Neural cell (in vitro differentiated cells): ENCODE data around the gene ZNF493. TPM values are rescaled to one million over a fixed set of nuclear protein-coding genes. Genes with fewer than 3 reads are reported as not detected.

ENCODE experiments used
- H2AFZ ChIP-seq: fragments of 200-600, 300-800 bp; sonication (generic), shearing (Covaris generic); 2 replicates; pipeline ENCODE4 v1.6.0; 2014; ENCODE audit warnings: low read depth, mild to moderate bottlenecking, antibody characterized with exemption, low read length, moderate library complexity
- H3F3A ChIP-seq: fragments of 200-600 bp; shearing (Covaris generic); 2 replicates; pipeline ENCODE4 v1.6.1; 2016; ENCODE audit warnings: mild to moderate bottlenecking, moderate library complexity, mixed read lengths, antibody characterized with exemption, low read length; ENCODE audit not compliant: insufficient read depth, poor library complexity, severe bottlenecking
- H3K27ac ChIP-seq: fragments of 200-600, 300-800 bp; sonication (generic), shearing (Covaris generic); 2 replicates; pipeline ENCODE4 v1.5.1; 2014; ENCODE audit warnings: mild to moderate bottlenecking, low read length, moderate library complexity
- H3K27me3 ChIP-seq: fragments of 300-800, 200-600 bp; sonication (generic), shearing (Covaris generic); 2 replicates; pipeline ENCODE4 v1.6.0; 2014; ENCODE audit warnings: mild to moderate bottlenecking, low read depth, low read length, moderate library complexity; ENCODE audit not compliant: insufficient read depth
- H3K36me3 ChIP-seq: fragments of 300-800, 200-600 bp; sonication (generic), shearing (Covaris generic); 2 replicates; pipeline ENCODE4 v1.5.1; 2014; ENCODE audit warnings: mild to moderate bottlenecking, antibody characterized with exemption, low read length, moderate library complexity; ENCODE audit not compliant: insufficient read depth
- H3K4me2 ChIP-seq: fragments of 300-800, 200-600 bp; sonication (generic), shearing (Covaris generic); 2 replicates; pipeline ENCODE4 v1.6.0; 2014; ENCODE audit warnings: mild to moderate bottlenecking, low read length
- H3K4me3 ChIP-seq: fragments of 300-800, 200-600 bp; sonication (generic), shearing (Covaris generic); 2 replicates; pipeline ENCODE4 v1.5.1; 2014; ENCODE audit warnings: mild to moderate bottlenecking, low read length, moderate library complexity
- H3K79me2 ChIP-seq: fragments of 200-600 bp; shearing (Covaris generic); replicated peaks from 2 replicates; pipeline ENCODE4 v1.6.0; 2014; ENCODE audit warnings: mild to moderate bottlenecking, low read length, moderate library complexity; ENCODE audit not compliant: insufficient read depth
- H3K9ac ChIP-seq: fragments of 300-800, 200-600 bp; sonication (generic), shearing (Covaris generic); 2 replicates; pipeline ENCODE4 v1.6.1; 2016; ENCODE audit warnings: mild to moderate bottlenecking, low read length, mixed read lengths
- H3K9me2 ChIP-seq: fragments of 200-600 bp; shearing (Covaris generic); 2 replicates; pipeline ENCODE4 v1.6.1; 2016; ENCODE audit warnings: mild to moderate bottlenecking, low read length, mixed read lengths; ENCODE audit not compliant: insufficient read depth
- H3K9me3 ChIP-seq: fragments of 200-600, 300-800 bp; sonication (generic), shearing (Covaris generic); 2 replicates; pipeline ENCODE4 v1.6.1; 2016; ENCODE audit warnings: mild to moderate bottlenecking, mixed run types, low read length, moderate library complexity, mixed read lengths
- H4K20me1 ChIP-seq: fragments of 200-600 bp; shearing (Covaris generic); 2 replicates; pipeline ENCODE4 v1.6.1; 2016; ENCODE audit warnings: mild to moderate bottlenecking, mixed run types; ENCODE audit not compliant: insufficient read depth
- EP300 ChIP-seq: fragments of 450-650 bp; conservative IDR thresholded peaks from 2 replicates; pipeline ENCODE4 v1.6.1; 2014; ENCODE audit warnings: antibody characterized with exemption, mild to moderate bottlenecking, moderate library complexity; ENCODE audit not compliant: poor library complexity, severe bottlenecking
- EZH2 ChIP-seq: fragments of 200-600, 300-800 bp; shearing (Covaris generic), sonication (generic); IDR thresholded peaks from 2 replicates; pipeline ENCODE4 v1.6.1; 2014; ENCODE audit warnings: antibody characterized with exemption, low read length, borderline replicate concordance, mild to moderate bottlenecking; ENCODE audit not compliant: insufficient read depth, poor library complexity, severe bottlenecking
- MXI1 ChIP-seq: fragments of 450-650 bp; conservative IDR thresholded peaks from 2 replicates; pipeline ENCODE4 v1.6.1; 2014; ENCODE audit warnings: antibody characterized with exemption, mild to moderate bottlenecking; ENCODE audit not compliant: poor library complexity, severe bottlenecking
- POLR2AphosphoS5 ChIP-seq: IDR thresholded peaks from 2 replicates; pipeline ENCODE4 v1.6.1; 2012
- RAD21 ChIP-seq: fragments of 450-650 bp; conservative IDR thresholded peaks from 2 replicates; pipeline ENCODE4 v1.6.1; 2014; ENCODE audit warnings: antibody characterized with exemption, mild to moderate bottlenecking, moderate library complexity
- REST ChIP-seq: IDR thresholded peaks from 2 replicates; pipeline ENCODE4 v1.6.1; 2012; ENCODE audit warnings: borderline replicate concordance
- SMC3 ChIP-seq: fragments of 450-650 bp; conservative IDR thresholded peaks from 2 replicates; pipeline ENCODE4 v1.6.1; 2014; ENCODE audit warnings: antibody characterized with exemption, mild to moderate bottlenecking, moderate library complexity; ENCODE audit not compliant: poor library complexity
- TAF1 ChIP-seq: IDR thresholded peaks from 2 replicates; pipeline ENCODE4 v1.6.1; 2012; ENCODE audit warnings: low read depth
- polyA plus RNA-seq: library from polyadenylated mRNA; depleted of rRNA; stranded (reverse); fragments of >200 nt; gene quantifications from 2 replicates; pipeline ENCODE4 v1.2.3, GENCODE V29; 2014
- TF ChIP-seq, protein P1 (sequence below): fragments of 450-650 bp; IDR thresholded peaks from 2 replicates; pipeline ENCODE4 v1.5.1; 2014; ENCODE audit warnings: antibody characterized with exemption, mild to moderate bottlenecking, moderate library complexity; ENCODE audit not compliant: poor library complexity, severe bottlenecking

ZNF493 gene
- polyA plus RNA-seq, 1 donor from 2014 or later = 85.8 TPM

- H3K27ac ChIP-seq = no peak overlapping the region
- H3K9ac ChIP-seq = no peak overlapping the region
- TF ChIP-seq REST (no peak), TAF1 (no peak), POLR2AphosphoS5 (no peak), EZH2 (no peak), EP300 (no peak), RAD21 (no peak), SMC3 (no peak), MXI1 (no peak)
- TF ChIP-seq, protein P1, sequence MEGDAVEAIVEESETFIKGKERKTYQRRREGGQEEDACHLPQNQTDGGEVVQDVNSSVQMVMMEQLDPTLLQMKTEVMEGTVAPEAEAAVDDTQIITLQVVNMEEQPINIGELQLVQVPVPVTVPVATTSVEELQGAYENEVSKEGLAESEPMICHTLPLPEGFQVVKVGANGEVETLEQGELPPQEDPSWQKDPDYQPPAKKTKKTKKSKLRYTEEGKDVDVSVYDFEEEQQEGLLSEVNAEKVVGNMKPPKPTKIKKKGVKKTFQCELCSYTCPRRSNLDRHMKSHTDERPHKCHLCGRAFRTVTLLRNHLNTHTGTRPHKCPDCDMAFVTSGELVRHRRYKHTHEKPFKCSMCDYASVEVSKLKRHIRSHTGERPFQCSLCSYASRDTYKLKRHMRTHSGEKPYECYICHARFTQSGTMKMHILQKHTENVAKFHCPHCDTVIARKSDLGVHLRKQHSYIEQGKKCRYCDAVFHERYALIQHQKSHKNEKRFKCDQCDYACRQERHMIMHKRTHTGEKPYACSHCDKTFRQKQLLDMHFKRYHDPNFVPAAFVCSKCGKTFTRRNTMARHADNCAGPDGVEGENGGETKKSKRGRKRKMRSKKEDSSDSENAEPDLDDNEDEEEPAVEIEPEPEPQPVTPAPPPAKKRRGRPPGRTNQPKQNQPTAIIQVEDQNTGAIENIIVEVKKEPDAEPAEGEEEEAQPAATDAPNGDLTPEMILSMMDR = no peak
- peaks cover 17% of the 10 kb centered on the region for H3K36me3 ChIP-seq
- H2AFZ ChIP-seq = no peak overlapping the region
- peak overlapping the region; percentile 82 for H3K4me3 ChIP-seq
- H4K20me1 ChIP-seq = no peaks in the 10 kb centered on the region
- H3K27me3 ChIP-seq = no peaks in the 10 kb centered on the region
- H3K4me2 ChIP-seq = peak overlapping the region; percentile 95
- H3F3A ChIP-seq = no peaks in the 10 kb centered on the region
- no peaks in the 10 kb centered on the region for H3K9me2 ChIP-seq
- peaks cover 4% of the 10 kb centered on the region for H3K9me3 ChIP-seq
- H3K79me2 ChIP-seq = peaks cover 54% of the 10 kb centered on the region
Measured at GRCh38 chr19:21398851-21399250, 1.9 kb downstream of the ZNF493 start.

- H3K79me2 ChIP-seq = peaks cover 57% of the 10 kb centered on the region
- H3K36me3 ChIP-seq = peaks cover 25% of the 10 kb centered on the region
Measured at GRCh38 chr19:21402303-21402985, 5.5 kb downstream of the ZNF493 start.

More at GRCh38 chr19:21402303-21402985, 5.5 kb downstream of the ZNF493 start:
- H2AFZ ChIP-seq = no peak overlapping the region
- H3K27me3 ChIP-seq = no peaks in the 10 kb centered on the region
- H4K20me1 ChIP-seq = no peaks in the 10 kb centered on the region
- H3F3A ChIP-seq = no peaks in the 10 kb centered on the region
- H3K27ac ChIP-seq = no peak overlapping the region
- peaks cover 4% of the 10 kb centered on the region for H3K9me3 ChIP-seq
- H3K4me2 ChIP-seq = no peak overlapping the region
- H3K9ac ChIP-seq = no peak overlapping the region
- H3K4me3 ChIP-seq = no peak overlapping the region
- no peak for TF ChIP-seq RAD21
- TF ChIP-seq, protein P1 = no peak
- no peak for TF ChIP-seq MXI1
- TF ChIP-seq EP300 = no peak
- no peak for TF ChIP-seq TAF1
- no peak for TF ChIP-seq POLR2AphosphoS5
- TF ChIP-seq EZH2 = no peak
- TF ChIP-seq REST = no peak
- no peak for TF ChIP-seq SMC3
- no peaks in the 10 kb centered on the region for H3K9me2 ChIP-seq
